HUES6 (cell line): Measurements from ENCODE around the gene APPL1.

Experiments
- H3K27ac ChIP-seq: 2 replicates; pipeline ENCODE4 v1.7.0; 2013; ENCODE audit warnings: low read depth, mild to moderate bottlenecking, low read length, inconsistent platforms
- H3K27me3 ChIP-seq: 2 replicates; pipeline ENCODE4 v1.6.1; 2013; ENCODE audit warnings: low read length; ENCODE audit not compliant: control insufficient read depth, insufficient read depth
- H3K36me3 ChIP-seq: 2 replicates; pipeline ENCODE4 v1.6.1; 2013; ENCODE audit warnings: low read length; ENCODE audit not compliant: control insufficient read depth, insufficient read depth
- H3K4me1 ChIP-seq: 2 replicates; pipeline ENCODE4 v1.6.1; 2013; ENCODE audit warnings: low read length; ENCODE audit not compliant: control insufficient read depth, insufficient read depth
- H3K4me3 ChIP-seq: 2 replicates; pipeline ENCODE4 v1.5.1; 2013; ENCODE audit warnings: low read depth, low read length
- H3K9ac ChIP-seq: one replicate; pipeline ENCODE4 v1.6.1; 2013; ENCODE audit warnings: mild to moderate bottlenecking, low read length
- H3K9me3 ChIP-seq: 2 replicates; pipeline ENCODE4 v1.6.1; 2013; ENCODE audit warnings: low read depth, low read length; ENCODE audit not compliant: control insufficient read depth, insufficient read depth

The APPL1 gene

DNA sequence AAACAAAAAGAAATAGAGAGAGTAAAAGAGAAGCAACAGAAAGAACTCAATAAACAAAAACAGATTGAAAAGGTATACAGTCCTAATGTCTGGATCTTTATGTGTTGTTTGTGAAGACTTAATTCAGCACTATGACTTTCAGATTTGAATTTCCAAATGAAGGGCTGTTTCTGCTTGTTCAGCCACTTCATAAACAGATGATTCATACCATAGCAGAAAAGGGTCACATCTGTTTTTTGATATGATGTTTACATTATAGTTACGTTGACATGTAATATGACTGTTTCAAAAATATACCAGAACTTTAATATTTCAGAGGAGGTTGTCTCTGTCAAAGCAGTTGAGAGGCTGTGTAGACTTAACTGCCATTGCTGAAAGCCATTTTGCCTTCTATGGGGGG is 40.9 kb downstream of the APPL1 start:
- H3K36me3 ChIP-seq: peaks cover 44% of the 10 kb centered on the region
- no peaks in the 10 kb centered on the region for H3K9me3 ChIP-seq
- no peak overlapping the region for H3K4me3 ChIP-seq
- H3K27me3 ChIP-seq: no peaks in the 10 kb centered on the region
- H3K9ac ChIP-seq: no peak overlapping the region
- H3K27ac ChIP-seq: no peak overlapping the region
- H3K4me1 ChIP-seq: no peaks in the 10 kb centered on the region

DNA sequence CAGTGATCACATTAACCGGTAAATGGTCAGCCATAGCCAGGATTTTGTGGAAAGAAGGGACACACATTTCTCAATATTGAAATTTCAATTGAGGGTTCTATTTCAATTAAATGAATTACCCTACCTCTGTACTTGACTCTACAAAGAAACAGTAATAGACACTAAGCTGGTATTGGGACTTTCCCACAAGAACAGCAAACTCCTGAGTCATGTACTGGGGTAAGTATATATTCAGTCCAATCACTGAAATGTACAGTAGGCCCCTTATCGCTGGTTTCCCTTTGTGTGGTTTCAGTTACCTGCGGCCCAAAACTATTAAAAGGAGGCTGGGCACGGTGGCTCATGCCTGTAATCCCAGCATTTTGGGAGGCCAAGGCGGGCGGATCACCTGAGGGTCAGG is 47.3 kb downstream of the APPL1 start:
- H3K27me3 ChIP-seq: no peaks in the 10 kb centered on the region
- H3K4me3 ChIP-seq: no peak overlapping the region
- H3K9ac ChIP-seq: no peak overlapping the region
- H3K9me3 ChIP-seq: no peaks in the 10 kb centered on the region
- H3K4me1 ChIP-seq: no peaks in the 10 kb centered on the region
- no peak overlapping the region for H3K27ac ChIP-seq
- peaks cover 17% of the 10 kb centered on the region for H3K36me3 ChIP-seq

DNA sequence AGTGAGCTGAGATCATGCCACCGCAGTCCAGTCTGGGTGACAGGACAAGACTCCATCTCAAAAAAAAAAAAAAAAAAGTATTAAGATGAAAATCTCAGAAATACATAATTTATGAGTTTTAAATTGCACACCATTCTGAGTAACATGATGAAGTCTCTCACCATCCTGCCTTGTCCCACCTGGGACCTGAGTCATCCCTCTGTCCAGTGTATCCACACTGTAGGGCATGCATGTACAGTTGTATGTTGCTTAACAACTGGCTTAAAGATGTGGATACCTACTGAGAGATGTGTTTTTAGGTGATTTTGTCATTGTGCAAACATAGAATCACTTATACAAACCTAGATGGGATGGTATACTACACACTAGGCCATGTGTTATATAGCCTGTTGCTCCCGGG is 47.9 kb downstream of the APPL1 start:
- no peaks in the 10 kb centered on the region for H3K9me3 ChIP-seq
- no peak overlapping the region for H3K4me3 ChIP-seq
- H3K27me3 ChIP-seq: no peaks in the 10 kb centered on the region
- H3K9ac ChIP-seq: no peak overlapping the region
- no peak overlapping the region for H3K27ac ChIP-seq
- H3K36me3 ChIP-seq: peaks cover 12% of the 10 kb centered on the region
- no peaks in the 10 kb centered on the region for H3K4me1 ChIP-seq

DNA sequence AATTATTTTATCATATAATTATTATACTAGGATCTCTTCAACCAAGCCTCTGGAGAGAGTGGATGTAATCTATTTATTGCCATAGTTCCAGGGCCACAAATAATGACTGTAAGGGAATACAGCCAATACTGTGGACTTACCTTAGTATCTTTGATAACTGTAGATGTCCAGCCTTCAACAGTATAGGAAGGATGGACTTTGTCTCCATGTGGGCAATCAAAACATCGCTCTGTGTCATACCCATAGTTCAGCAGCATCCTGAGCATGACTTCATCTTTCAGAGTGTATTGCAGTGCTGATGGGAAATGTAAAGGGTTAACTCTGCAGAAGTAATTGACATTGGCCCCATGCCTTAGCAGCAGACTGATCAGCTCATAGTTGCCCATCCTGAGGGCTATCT is 50.7 kb downstream of the APPL1 start:
- H3K27me3 ChIP-seq: no peaks in the 10 kb centered on the region
- no peak overlapping the region for H3K27ac ChIP-seq
- H3K36me3 ChIP-seq: peaks cover 3% of the 10 kb centered on the region
- no peaks in the 10 kb centered on the region for H3K9me3 ChIP-seq
- no peak overlapping the region for H3K9ac ChIP-seq
- H3K4me3 ChIP-seq: no peak overlapping the region
- no peaks in the 10 kb centered on the region for H3K4me1 ChIP-seq

DNA sequence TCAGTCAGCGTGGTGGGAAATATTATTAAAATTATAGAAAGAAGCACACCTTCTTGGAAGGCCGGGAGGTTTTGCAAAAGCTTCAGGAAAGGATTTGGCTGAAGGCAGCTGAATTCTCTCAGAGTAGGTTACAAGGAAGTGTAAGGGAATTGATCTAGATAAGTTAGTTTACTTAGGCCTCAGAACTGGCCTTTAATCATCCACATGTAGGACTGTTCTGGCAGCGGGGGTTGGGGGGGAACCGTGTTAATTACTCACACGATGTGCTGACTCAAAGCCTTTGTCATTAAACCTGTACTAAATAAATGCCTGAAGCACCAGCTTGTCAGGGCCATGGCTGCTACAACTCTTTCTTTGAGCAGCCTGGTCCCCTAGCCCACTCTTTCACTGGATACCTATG is 52.2 kb downstream of the APPL1 start:
- Histone ChIP-seq H3K36me3 (no peaks in the 10 kb centered on the region; the same call in 1 of the 2 replicates), H3K9me3 (no peaks in the 10 kb centered on the region), H3K9ac (no peak overlapping the region), H3K4me3 (no peak overlapping the region), H3K27me3 (no peaks in the 10 kb centered on the region), H3K27ac (no peak overlapping the region), H3K4me1 (no peaks in the 10 kb centered on the region)

DNA sequence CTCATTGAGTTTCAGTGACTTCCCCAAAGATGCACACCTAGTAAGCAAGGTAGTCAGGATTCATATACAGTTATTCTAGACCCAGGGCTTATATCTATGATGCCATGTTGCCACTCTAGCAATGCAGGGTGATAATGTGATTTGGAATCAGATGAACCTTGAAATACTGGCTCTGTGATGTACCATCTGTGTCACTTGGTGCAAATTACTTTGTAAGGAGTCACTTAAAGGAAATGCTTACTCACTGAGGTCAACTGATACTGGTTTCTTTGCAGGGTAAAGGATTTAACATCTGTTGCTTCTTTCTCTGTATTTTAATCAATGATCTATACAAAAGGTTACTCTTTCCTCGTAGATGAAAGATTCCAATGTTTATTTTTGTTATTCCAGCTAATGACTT is 54.2 kb downstream of the APPL1 start:
- Histone ChIP-seq H3K27me3 (no peaks in the 10 kb centered on the region), H3K36me3 (no peaks in the 10 kb centered on the region), H3K27ac (no peak overlapping the region), H3K9me3 (no peaks in the 10 kb centered on the region), H3K9ac (no peak overlapping the region), H3K4me3 (no peak overlapping the region), H3K4me1 (no peaks in the 10 kb centered on the region)

DNA sequence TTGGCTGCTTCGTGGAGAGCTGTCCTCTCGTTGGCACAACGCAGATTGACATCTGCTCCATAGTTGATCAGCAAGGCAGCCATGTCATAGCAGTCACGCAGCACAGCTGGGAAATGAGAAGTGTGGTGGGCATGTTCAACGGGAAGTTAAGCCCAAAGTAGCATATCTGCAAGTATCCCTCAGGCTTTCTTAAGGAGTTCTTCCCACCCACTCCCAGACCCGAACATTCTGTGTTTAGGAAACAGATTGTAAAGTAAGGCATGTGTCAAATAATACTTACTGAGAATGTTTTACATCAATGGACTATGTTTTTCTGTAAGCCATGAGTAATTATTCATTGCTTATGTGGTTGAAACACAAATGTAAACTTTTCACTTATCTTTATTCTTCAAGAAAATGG is 55.8 kb downstream of the APPL1 start:
- no peaks in the 10 kb centered on the region for H3K36me3 ChIP-seq
- no peak overlapping the region for H3K9ac ChIP-seq
- no peaks in the 10 kb centered on the region for H3K4me1 ChIP-seq
- no peaks in the 10 kb centered on the region for H3K9me3 ChIP-seq
- H3K4me3 ChIP-seq: no peak overlapping the region
- H3K27ac ChIP-seq: no peak overlapping the region
- no peaks in the 10 kb centered on the region for H3K27me3 ChIP-seq

DNA sequence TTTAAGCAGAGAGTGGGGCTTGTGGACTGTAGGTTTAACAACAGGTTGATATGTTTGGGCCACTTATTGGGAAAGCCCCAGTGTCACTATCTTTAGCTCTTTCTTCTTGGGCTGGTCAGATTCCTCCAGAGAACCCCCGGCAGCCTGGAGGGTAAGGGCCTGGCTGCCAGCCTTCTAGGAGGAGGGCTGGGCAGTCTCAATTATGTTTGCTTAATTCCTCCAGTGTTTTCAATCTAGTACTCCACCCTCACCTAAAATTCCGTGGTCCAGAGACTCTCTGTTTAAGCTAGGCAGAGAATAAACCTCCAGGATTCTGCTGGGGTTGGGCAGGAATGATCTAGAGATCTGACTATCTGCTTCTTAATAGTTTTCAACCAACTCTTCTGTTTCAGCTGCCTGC is 59.7 kb downstream of the APPL1 start:
- Histone ChIP-seq H3K36me3 (no peaks in the 10 kb centered on the region), H3K4me3 (no peak overlapping the region)

DNA sequence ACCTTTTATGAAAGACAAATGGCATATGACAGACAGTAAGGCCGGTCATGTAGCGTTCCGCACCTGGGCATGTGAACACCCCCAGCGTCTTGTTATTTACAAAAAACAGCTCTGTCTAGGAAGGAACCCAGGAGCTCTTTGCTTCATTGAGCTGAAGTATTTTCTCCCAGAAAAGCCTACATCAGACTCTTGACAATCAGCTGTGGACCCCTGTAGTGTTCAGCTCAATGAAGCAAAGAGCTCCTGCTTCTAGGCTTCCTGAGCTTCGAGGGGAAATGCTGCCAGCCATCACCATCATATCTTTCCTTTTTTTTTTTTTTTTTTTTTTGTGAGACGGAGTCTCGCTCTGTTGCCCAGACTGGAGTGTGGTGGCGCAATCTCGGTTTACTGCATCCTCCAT is 60.9 kb downstream of the APPL1 start:
- Histone ChIP-seq H3K27me3 (no peaks in the 10 kb centered on the region), H3K36me3 (no peaks in the 10 kb centered on the region), H3K27ac (no peak overlapping the region), H3K4me3 (no peak overlapping the region), H3K9ac (no peak overlapping the region), H3K4me1 (no peaks in the 10 kb centered on the region), H3K9me3 (no peaks in the 10 kb centered on the region)

More for the DNA sequence above, 59.7 kb downstream of the APPL1 start:
- no peaks in the 10 kb centered on the region for H3K9me3 ChIP-seq
- H3K4me1 ChIP-seq: no peaks in the 10 kb centered on the region
- no peak overlapping the region for H3K27ac ChIP-seq
- no peaks in the 10 kb centered on the region for H3K27me3 ChIP-seq
- no peak overlapping the region for H3K9ac ChIP-seq

DNA sequence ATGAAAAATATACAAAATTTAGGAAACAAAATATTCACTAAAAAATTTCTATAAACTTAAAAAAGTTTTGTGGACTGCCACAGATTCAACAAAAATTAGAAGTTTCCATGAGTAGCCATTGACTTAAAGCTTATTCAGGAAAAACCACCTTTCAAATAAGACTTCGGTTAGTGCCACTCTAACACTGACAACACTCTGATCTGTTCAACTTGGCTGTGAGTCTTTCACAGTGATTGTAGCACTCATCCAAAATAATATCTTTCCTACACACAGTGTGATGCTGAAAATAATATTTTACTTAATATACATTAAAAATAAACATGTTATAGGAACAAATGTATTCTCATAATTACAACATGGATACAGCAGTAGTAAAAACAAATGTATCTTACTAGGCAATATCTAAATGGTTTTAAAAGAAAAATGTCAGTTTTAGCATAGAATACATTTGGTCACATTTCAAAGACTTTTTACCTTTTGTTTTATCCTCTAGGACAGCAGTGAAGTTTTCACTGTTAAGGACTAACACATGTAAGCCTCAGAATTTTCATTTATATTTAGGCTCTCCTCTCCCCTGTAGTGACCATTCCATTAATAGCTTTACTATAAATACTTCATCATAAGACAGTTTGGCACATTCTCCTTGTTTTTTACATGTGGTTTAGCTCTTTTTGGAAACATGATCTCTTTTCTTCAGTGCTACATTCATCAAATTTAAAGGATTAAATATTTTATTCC is 64.8 kb downstream of the APPL1 start, which contains the start of gene ASB14:
TSS of gene ASB14 (minus strand) at position 527 of the 738 bp plus-strand sequence. CDS start 652 bp downstream, outside the sequence.
- Histone ChIP-seq H3K36me3 (no peaks in the 10 kb centered on the region), H3K4me3 (no peak within 1 kb of the TSS), H3K9me3 (no peaks in the 10 kb centered on the region), H3K27me3 (no peaks in the 10 kb centered on the region), H3K4me1 (no peaks in the 10 kb centered on the region), H3K9ac (no peak within 1 kb of the TSS), H3K27ac (no peak within 1 kb of the TSS)

DNA sequence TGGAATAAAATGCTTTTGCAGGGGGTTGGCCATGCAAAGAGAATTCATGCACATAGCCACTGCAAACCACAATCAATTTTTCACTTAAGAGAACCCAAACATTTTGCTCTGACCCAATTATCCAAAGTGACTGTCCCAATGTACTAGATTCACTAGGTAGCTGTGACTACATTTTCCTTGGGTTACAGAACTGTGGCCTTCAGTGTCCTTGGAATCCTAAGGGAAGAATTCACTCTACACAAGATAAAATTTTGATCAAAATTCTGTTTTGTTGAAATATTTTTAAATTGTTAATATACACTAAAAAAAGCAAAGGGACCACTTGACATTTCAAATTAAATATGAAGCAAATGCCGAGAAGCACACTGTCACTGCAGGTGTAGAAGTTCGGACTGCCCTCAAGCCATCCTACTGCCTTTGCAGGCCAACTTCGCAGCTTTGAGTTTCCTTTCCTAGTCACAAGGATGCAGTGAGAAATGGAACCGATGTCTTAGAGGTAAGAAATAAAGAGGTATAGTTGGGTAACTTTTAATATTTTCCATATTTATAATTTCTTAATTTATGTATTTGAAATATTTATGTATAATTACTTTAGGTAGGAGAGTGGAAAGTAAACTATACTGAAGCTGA is 65.5 kb downstream of the APPL1 start:
- Histone ChIP-seq H3K27ac (no peak overlapping the region), H3K36me3 (no peaks in the 10 kb centered on the region), H3K9ac (no peak overlapping the region), H3K4me3 (no peak overlapping the region), H3K4me1 (no peaks in the 10 kb centered on the region), H3K9me3 (no peaks in the 10 kb centered on the region), H3K27me3 (no peaks in the 10 kb centered on the region; the same call in 1 of the 2 replicates)
